Measurements from ENCODE around the gene ACYP1.

- TF ChIP-seq CTCF (IDR thresholded peaks at IDR 0.05) (no peak), POLR2A (IDR thresholded peaks at IDR 0.05) (no peak)
These were observed 22.2 kb downstream of the ACYP1 start for GRCh38 chr14:75041613-75042012.

Data from tibial nerve (tissue), 3 donors.